ENCODE results near the gene STOX1. TPM values are rescaled to one million over a fixed set of nuclear protein-coding genes. Genes with fewer than 3 reads are reported as not detected.

The STOX1 gene
- total and polyA plus RNA-seq, 2 of the 13 experiments (the other 11 are each of a cell fraction or from before 2014, with no cell fraction given): 2.5 to 6.0 TPM

GRCh38 chr10:68870061-68870460 is 42.7 kb downstream of the STOX1 start:
- BruUV-seq (replicated peaks): no TSS peak
- peaks cover 8% of the 10 kb centered on the region; the same call in 1 of the 2 replicates for H3K9me3 ChIP-seq (ENCODE audit: low read length)
- H3K79me2 ChIP-seq (ENCODE audit: insufficient read depth, low read length): no peaks in the 10 kb centered on the region
- no peak overlapping the region for H3K4me2 ChIP-seq (ENCODE audit: low read depth, low read length)
- 88% methylated on average over 2 of the region's 2 CpGs for WGBS (ENCODE audit: low lambda C conversion rate)
- intact Hi-C loops (cut with micrococcal nuclease; ENCODE audit: unreplicated experiment) (no loop called here), in situ Hi-C loops (cut with HindIII; ENCODE audit: extremely low pct_ligation_motif_present, low pct_unique_long_range_greater_than_20kb) (no loop called here)
- ChIA-PET POLR2A (interaction anchor here (0.9 to 2.2 kb wide), 5 partner anchors 20 to 46 kb away, joined by 3 to 26 read pairs (median 5); partner anchors contain the start of genes DDX50 and STOX1), CTCF (ENCODE audit: low intra/inter-chr PET ratio, low total read pairs) (no interaction called here)
- H3K27me3 ChIP-seq (ENCODE audit: control insufficient read depth in 1 of 2, insufficient read depth in 2 of 2, low read length in 2 of 2): no peaks in the 10 kb centered on the region
- no peak for DNase-seq (ENCODE audit: low spot score)
- H3K4me1 ChIP-seq (ENCODE audit: insufficient read depth, low read length): peaks cover 48% of the 10 kb centered on the region
- no peaks in the 10 kb centered on the region for H3K36me3 ChIP-seq (replicated peaks in 1 of 2; ENCODE audit: control insufficient read depth in 1 of 2, insufficient read depth in 2 of 2, low read length in 2 of 2)
- H3K9ac ChIP-seq (ENCODE audit: insufficient read depth, low read depth, low read length): no peak overlapping the region
- ATAC-seq: no peak
- no peak overlapping the region for H2AFZ ChIP-seq (ENCODE audit: low read length)
- FAIRE-seq: no peak
- H4K20me1 ChIP-seq (ENCODE audit: insufficient read depth, low read length): no peaks in the 10 kb centered on the region
- peak overlapping the region; percentile 63 for H3K27ac ChIP-seq (ENCODE audit: extremely low read length, insufficient read depth, low read length)
- no peak overlapping the region for H3K4me3 ChIP-seq (replicated peaks in 1 of 3; ENCODE audit: insufficient read depth in 1 of 3, low read depth in 2 of 3, low read length in 3 of 3)
- no peak for TF ChIP-seq GFI1 (CRISPR knock-in tag; IDR thresholded peaks at IDR 0.05; ENCODE audit: borderline replicate concordance)
- TF ChIP-seq ZNF737 (CRISPR knock-in tag; IDR thresholded peaks at IDR 0.05; ENCODE audit: borderline replicate concordance): no peak
- no peak for TF ChIP-seq ZHX2 (IDR thresholded peaks at IDR 0.05; ENCODE audit: low read depth)
- TF ChIP-seq ZHX2 (CRISPR knock-in tag; IDR thresholded peaks at IDR 0.05; ENCODE audit: borderline replicate concordance): no peak
- no peak for TF ChIP-seq KLF13 (CRISPR knock-in tag; IDR thresholded peaks at IDR 0.05)
- no peak for TF ChIP-seq ZNF781 (CRISPR knock-in tag; IDR thresholded peaks at IDR 0.05; ENCODE audit: borderline replicate concordance, not compliant biosample characterization)
- no peak for TF ChIP-seq ZSCAN5A (CRISPR knock-in tag; IDR thresholded peaks at IDR 0.05; ENCODE audit: borderline replicate concordance)
- TF ChIP-seq UBTF (CRISPR knock-in tag; IDR thresholded peaks at IDR 0.05): no peak
- no peak for TF ChIP-seq GATAD2A (CRISPR knock-in tag; IDR thresholded peaks at IDR 0.05)
- no peak for TF ChIP-seq NR3C1 (CRISPR knock-in tag; IDR thresholded peaks at IDR 0.05)
- no peak for TF ChIP-seq MAFG (CRISPR knock-in tag; IDR thresholded peaks at IDR 0.05)
- no peak for TF ChIP-seq KDM5A (IDR thresholded peaks at IDR 0.05; ENCODE audit: borderline replicate concordance, low read length)
- no peak for TF ChIP-seq ZNF784 (CRISPR knock-in tag; IDR thresholded peaks at IDR 0.05; ENCODE audit: borderline replicate concordance)
